Measurements from ENCODE around the gene SLC9C1. TPM values are rescaled to one million over a fixed set of nuclear protein-coding genes. Genes with fewer than 3 reads are reported as not detected.

SLC9C1 gene
- total and polyA plus RNA-seq, 2 of the 13 experiments (the other 11 are each of a cell fraction or from before 2014, with no cell fraction given): not detected

- Histone ChIP-seq H3K79me2 (ENCODE audit: insufficient read depth, low read length) (no peaks in the 10 kb centered on the region), H2AFZ (ENCODE audit: low read length) (no peak overlapping the region), H3K27me3 (ENCODE audit: control insufficient read depth in 1 of 2, insufficient read depth in 2 of 2, low read length in 2 of 2) (no peaks in the 10 kb centered on the region), H4K20me1 (ENCODE audit: insufficient read depth, low read length) (no peaks in the 10 kb centered on the region), H3K36me3 (replicated peaks in 1 of 2; ENCODE audit: control insufficient read depth in 1 of 2, insufficient read depth in 2 of 2, low read length in 2 of 2) (no peaks in the 10 kb centered on the region), H3K4me3 (replicated peaks in 1 of 3; ENCODE audit: insufficient read depth in 1 of 3, low read depth in 2 of 3, low read length in 3 of 3) (no peak overlapping the region), H3K4me1 (ENCODE audit: insufficient read depth, low read length) (no peaks in the 10 kb centered on the region), H3K9ac (ENCODE audit: insufficient read depth, low read depth, low read length) (no peak overlapping the region), H3K9me3 (ENCODE audit: low read length) (no peaks in the 10 kb centered on the region), H3K4me2 (ENCODE audit: low read depth, low read length) (no peak overlapping the region), H3K27ac (ENCODE audit: extremely low read length, insufficient read depth, low read length) (no peak overlapping the region)
- ATAC-seq (no peak), FAIRE-seq (no peak), DNase-seq (ENCODE audit: low spot score) (no peak)
- no TSS peak for BruUV-seq (replicated peaks)
- WGBS (ENCODE audit: low lambda C conversion rate): 35% methylated on average over 2 of the region's 2 CpGs
- ChIA-PET CTCF (ENCODE audit: low intra/inter-chr PET ratio, low total read pairs) (no interaction called here), POLR2A (no interaction called here)
- in situ Hi-C loops (cut with HindIII; ENCODE audit: extremely low pct_ligation_motif_present, low pct_unique_long_range_greater_than_20kb): no loop called here
- intact Hi-C loops (cut with micrococcal nuclease; ENCODE audit: unreplicated experiment): no loop called here
- TF ChIP-seq TEF (CRISPR knock-in tag; IDR thresholded peaks at IDR 0.05) (no peak), ZNF138 (CRISPR knock-in tag; IDR thresholded peaks at IDR 0.05; ENCODE audit: low read depth) (no peak), ZNF766 (CRISPR knock-in tag; IDR thresholded peaks at IDR 0.05; ENCODE audit: borderline replicate concordance) (no peak), ZNF230 (CRISPR knock-in tag; IDR thresholded peaks at IDR 0.05) (no peak), BRF2 (CRISPR knock-in tag; IDR thresholded peaks at IDR 0.05) (no peak), ZSCAN29 (CRISPR knock-in tag; conservative IDR thresholded peaks at IDR 0.05) (no peak), ATF6 (CRISPR knock-in tag; conservative IDR thresholded peaks at IDR 0.05) (no peak), CHD2 (IDR thresholded peaks at IDR 0.05; ENCODE audit: low read depth, low read length) (no peak), AHR (CRISPR knock-in tag; IDR thresholded peaks at IDR 0.05) (no peak), ZNF570 (CRISPR knock-in tag; IDR thresholded peaks at IDR 0.05; ENCODE audit: borderline replicate concordance) (no peak)
Observed at GRCh38 chr3:112121577-112122547, 172.2 kb downstream of the SLC9C1 start.
